ENCODE data around the gene PTGDR2.

DNA sequence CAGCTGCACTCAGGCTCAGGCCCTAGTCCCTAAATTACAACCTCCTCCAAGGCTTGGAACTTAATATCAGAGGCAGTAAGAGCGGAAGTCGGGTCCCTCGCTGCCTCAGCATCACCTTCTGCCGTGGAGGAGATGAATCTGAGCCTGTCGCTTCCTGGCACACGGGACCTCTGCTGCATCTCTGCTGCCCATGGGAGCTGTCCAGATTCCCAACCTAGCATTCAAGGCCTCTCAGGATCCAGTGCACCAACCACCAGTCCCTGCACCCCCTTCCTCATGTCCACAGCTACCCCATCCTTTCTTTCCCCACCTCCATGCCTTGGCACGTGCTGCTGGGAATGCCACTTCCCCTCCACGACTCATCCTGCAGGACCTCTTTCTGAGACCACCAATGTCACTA is 2.5 kb upstream of the PTGDR2 start:
- TF ChIP-seq EZH2phosphoT487 (IDR thresholded peaks at IDR 0.05; ENCODE audit: low read depth, severe bottlenecking, unreplicated experiment), result no peak
- TF ChIP-seq, protein P1, sequence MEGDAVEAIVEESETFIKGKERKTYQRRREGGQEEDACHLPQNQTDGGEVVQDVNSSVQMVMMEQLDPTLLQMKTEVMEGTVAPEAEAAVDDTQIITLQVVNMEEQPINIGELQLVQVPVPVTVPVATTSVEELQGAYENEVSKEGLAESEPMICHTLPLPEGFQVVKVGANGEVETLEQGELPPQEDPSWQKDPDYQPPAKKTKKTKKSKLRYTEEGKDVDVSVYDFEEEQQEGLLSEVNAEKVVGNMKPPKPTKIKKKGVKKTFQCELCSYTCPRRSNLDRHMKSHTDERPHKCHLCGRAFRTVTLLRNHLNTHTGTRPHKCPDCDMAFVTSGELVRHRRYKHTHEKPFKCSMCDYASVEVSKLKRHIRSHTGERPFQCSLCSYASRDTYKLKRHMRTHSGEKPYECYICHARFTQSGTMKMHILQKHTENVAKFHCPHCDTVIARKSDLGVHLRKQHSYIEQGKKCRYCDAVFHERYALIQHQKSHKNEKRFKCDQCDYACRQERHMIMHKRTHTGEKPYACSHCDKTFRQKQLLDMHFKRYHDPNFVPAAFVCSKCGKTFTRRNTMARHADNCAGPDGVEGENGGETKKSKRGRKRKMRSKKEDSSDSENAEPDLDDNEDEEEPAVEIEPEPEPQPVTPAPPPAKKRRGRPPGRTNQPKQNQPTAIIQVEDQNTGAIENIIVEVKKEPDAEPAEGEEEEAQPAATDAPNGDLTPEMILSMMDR (IDR thresholded peaks at IDR 0.05; ENCODE audit: poor library complexity), result no peak
